GM23338 (cell line): ENCODE measurements around the gene OR8D4.

Experiments used
- ETS1 ChIP-seq: IDR thresholded peaks from 2 replicates; pipeline ENCODE4 v1.6.1; 2016; ENCODE audit warnings: antibody characterized with exemption
- EZH2 ChIP-seq: fragments of 200-600 bp; sonication (generic); IDR thresholded peaks from one replicate; pipeline ENCODE4 v1.8.0; 2017; ENCODE audit warnings: antibody characterized with exemption, mild to moderate bottlenecking, low read depth; ENCODE audit not compliant: unreplicated experiment
- JUNB ChIP-seq: IDR thresholded peaks from one replicate; pipeline ENCODE4 v1.6.1; 2016; ENCODE audit warnings: antibody characterized with exemption; ENCODE audit not compliant: unreplicated experiment
- POLR2AphosphoS5 ChIP-seq: IDR thresholded peaks from 2 replicates; pipeline ENCODE4 v1.6.1; 2016; ENCODE audit warnings: antibody characterized with exemption, low read depth
- ZNF114 ChIP-seq: fragments of 250-450 bp; sonication (Bioruptor Pico); IDR thresholded peaks from 2 replicates; pipeline ENCODE4 v1.5.0; 2020; ENCODE audit warnings: mild to moderate bottlenecking, moderate library complexity
- TF ChIP-seq, protein P1 (sequence below), 2 experiments: fragments of 200-600 bp in 1 of 2; sonication (generic) in 1 of 2; conservative IDR thresholded peaks; 2 replicates each; pipeline versions ENCODE4 v1.5.1 to v1.6.1; 2016 to 2017; ENCODE audit warnings: antibody characterized with exemption in 2 of 2, low read depth in 2 of 2, mild to moderate bottlenecking in 2 of 2, moderate library complexity in 1 of 2
- TF ChIP-seq, protein P2 (sequence below): IDR thresholded peaks from one replicate; pipeline ENCODE4 v1.6.1; 2018; ENCODE audit warnings: antibody characterized with exemption; ENCODE audit not compliant: unreplicated experiment

DNA sequence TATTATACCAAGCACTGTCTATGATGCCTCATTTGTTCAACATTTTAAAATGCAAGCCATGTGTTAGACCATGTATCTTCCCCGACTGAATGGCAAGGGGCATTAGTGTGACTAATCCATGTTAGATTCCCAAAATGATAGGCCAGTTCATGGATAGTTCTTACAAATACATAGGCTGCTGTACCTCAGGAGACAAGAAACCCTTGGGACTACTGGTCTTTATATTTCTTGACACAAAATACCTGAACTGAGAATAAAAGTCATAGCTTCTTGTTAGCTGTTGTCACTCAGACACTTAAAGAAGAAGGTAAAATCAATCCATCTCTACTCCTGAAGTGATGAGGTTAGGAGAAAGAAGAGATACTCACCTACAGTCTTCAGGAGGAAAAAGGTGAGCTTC is at the start of gene OR8D4:
- TF ChIP-seq EZH2 (no peak), ETS1 (no peak), JUNB (no peak), ZNF114 (CRISPR knock-in tag) (no peak), POLR2AphosphoS5 (no peak)
- TF ChIP-seq, protein P1, sequence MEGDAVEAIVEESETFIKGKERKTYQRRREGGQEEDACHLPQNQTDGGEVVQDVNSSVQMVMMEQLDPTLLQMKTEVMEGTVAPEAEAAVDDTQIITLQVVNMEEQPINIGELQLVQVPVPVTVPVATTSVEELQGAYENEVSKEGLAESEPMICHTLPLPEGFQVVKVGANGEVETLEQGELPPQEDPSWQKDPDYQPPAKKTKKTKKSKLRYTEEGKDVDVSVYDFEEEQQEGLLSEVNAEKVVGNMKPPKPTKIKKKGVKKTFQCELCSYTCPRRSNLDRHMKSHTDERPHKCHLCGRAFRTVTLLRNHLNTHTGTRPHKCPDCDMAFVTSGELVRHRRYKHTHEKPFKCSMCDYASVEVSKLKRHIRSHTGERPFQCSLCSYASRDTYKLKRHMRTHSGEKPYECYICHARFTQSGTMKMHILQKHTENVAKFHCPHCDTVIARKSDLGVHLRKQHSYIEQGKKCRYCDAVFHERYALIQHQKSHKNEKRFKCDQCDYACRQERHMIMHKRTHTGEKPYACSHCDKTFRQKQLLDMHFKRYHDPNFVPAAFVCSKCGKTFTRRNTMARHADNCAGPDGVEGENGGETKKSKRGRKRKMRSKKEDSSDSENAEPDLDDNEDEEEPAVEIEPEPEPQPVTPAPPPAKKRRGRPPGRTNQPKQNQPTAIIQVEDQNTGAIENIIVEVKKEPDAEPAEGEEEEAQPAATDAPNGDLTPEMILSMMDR (conservative IDR thresholded peaks at IDR 0.05; ENCODE audit: low read depth in 2 of 2), result no peak
- TF ChIP-seq, protein P2, sequence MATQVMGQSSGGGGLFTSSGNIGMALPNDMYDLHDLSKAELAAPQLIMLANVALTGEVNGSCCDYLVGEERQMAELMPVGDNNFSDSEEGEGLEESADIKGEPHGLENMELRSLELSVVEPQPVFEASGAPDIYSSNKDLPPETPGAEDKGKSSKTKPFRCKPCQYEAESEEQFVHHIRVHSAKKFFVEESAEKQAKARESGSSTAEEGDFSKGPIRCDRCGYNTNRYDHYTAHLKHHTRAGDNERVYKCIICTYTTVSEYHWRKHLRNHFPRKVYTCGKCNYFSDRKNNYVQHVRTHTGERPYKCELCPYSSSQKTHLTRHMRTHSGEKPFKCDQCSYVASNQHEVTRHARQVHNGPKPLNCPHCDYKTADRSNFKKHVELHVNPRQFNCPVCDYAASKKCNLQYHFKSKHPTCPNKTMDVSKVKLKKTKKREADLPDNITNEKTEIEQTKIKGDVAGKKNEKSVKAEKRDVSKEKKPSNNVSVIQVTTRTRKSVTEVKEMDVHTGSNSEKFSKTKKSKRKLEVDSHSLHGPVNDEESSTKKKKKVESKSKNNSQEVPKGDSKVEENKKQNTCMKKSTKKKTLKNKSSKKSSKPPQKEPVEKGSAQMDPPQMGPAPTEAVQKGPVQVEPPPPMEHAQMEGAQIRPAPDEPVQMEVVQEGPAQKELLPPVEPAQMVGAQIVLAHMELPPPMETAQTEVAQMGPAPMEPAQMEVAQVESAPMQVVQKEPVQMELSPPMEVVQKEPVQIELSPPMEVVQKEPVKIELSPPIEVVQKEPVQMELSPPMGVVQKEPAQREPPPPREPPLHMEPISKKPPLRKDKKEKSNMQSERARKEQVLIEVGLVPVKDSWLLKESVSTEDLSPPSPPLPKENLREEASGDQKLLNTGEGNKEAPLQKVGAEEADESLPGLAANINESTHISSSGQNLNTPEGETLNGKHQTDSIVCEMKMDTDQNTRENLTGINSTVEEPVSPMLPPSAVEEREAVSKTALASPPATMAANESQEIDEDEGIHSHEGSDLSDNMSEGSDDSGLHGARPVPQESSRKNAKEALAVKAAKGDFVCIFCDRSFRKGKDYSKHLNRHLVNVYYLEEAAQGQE, result no peak
